Activated CD4-positive, alpha-beta T cell treated with anti-CD3 and anti-CD28 coated beads for 1 hour (primary cell): Measurements from ENCODE around the gene HGF.
"Not testable (repeated sequence)": the region's sequence is repeated elsewhere in the genome, so short reads cannot be mapped to it uniquely, and the experiment has no call there.

Experiments
- DNase-seq: peaks from one replicate; pipeline ENCODE4 v3.0.0-alpha.2; 2020

HGF gene

GRCh38 chr7:81769891-81770727 lies at the start of gene HGF:
Gene HGF, minus strand, starts transcription at chr7:81770047. Its CDS starts 76 bp downstream, at chr7:81769971.
- no peak for DNase-seq

- no peak for DNase-seq
Measured at GRCh38 chr7:81816312-81816711, 46.5 kb upstream of the HGF start.

GRCh38 chr7:81812866-81813476 lies 43.1 kb upstream of the HGF start:
- DNase-seq = not testable (repeated sequence)

- no peak for DNase-seq
Measured at GRCh38 chr7:81811956-81812865, 42.4 kb upstream of the HGF start.

GRCh38 chr7:81810476-81811155 lies 40.8 kb upstream of the HGF start:
- DNase-seq = no peak

- not testable (repeated sequence) for DNase-seq
Measured at GRCh38 chr7:81808310-81808709, 38.5 kb upstream of the HGF start.

GRCh38 chr7:81803267-81803666 lies 33.4 kb upstream of the HGF start:
- no peak for DNase-seq

- DNase-seq = no peak
Measured at GRCh38 chr7:81802251-81802650, 32.4 kb upstream of the HGF start.

- DNase-seq = no peak
Measured at GRCh38 chr7:81801532-81801931, 31.7 kb upstream of the HGF start.

- no peak for DNase-seq
Measured at GRCh38 chr7:81791568-81792518, 22.0 kb upstream of the HGF start.

- DNase-seq = no peak
Measured at GRCh38 chr7:81790686-81791085, 20.8 kb upstream of the HGF start.

GRCh38 chr7:81790120-81790500 lies 20.3 kb upstream of the HGF start:
- no peak for DNase-seq

- DNase-seq = no peak
Measured at GRCh38 chr7:81789406-81790119, 19.7 kb upstream of the HGF start.

GRCh38 chr7:81788246-81788645 lies 18.4 kb upstream of the HGF start:
- DNase-seq = no peak

GRCh38 chr7:81783818-81784217 lies 14.0 kb upstream of the HGF start:
- DNase-seq = no peak

GRCh38 chr7:81780914-81781693 lies 11.3 kb upstream of the HGF start:
- DNase-seq = no peak

- no peak for DNase-seq
Measured at GRCh38 chr7:81779706-81780105, 9.9 kb upstream of the HGF start.

- no peak for DNase-seq
Measured at GRCh38 chr7:81777697-81778096, 7.8 kb upstream of the HGF start.

GRCh38 chr7:81776948-81777630 lies 7.2 kb upstream of the HGF start:
- DNase-seq = no peak

GRCh38 chr7:81776161-81776560 lies 6.3 kb upstream of the HGF start:
- no peak for DNase-seq
